ENCODE results near the gene ATP8A2.
A peak's percentile ranks its signal among the peaks of the same experiment; 100 is the strongest.

ATP8A2 gene

GRCh38 chr13:25352230-25352629 lies 19.5 kb upstream of the ATP8A2 start:
- H3K36me3 ChIP-seq (ENCODE audit: control insufficient read depth in 1 of 2, insufficient read depth in 2 of 2, low read depth in 1 of 2, low read length in 2 of 2) = no peaks in the 10 kb centered on the region
- no peak overlapping the region for H3K4me3 ChIP-seq (ENCODE audit: insufficient read depth in 1 of 2, low read depth in 1 of 2, low read length in 2 of 2)
- H3K14ac ChIP-seq (ENCODE audit: low read length in 2 of 2) = no peak overlapping the region
- H3K4me2 ChIP-seq (ENCODE audit: low read length, poor library complexity, severe bottlenecking) = no peak overlapping the region
- H4K8ac ChIP-seq (ENCODE audit: low read length) = no peak overlapping the region
- H2BK12ac ChIP-seq (ENCODE audit: low read length in 2 of 2) = no peak overlapping the region
- no peak overlapping the region for H2BK15ac ChIP-seq (ENCODE audit: low read depth, poor library complexity, severe bottlenecking)
- no peaks in the 10 kb centered on the region for H3K79me1 ChIP-seq (replicated peaks; ENCODE audit: low read length, poor library complexity, severe bottlenecking)
- no peaks in the 10 kb centered on the region for H3K9me3 ChIP-seq (ENCODE audit: control insufficient read depth, low read length)
- WGBS = 69% methylated on average over 3 of the region's 3 CpGs
- DNase-seq = peak; percentile 19
- H2BK5ac ChIP-seq (ENCODE audit: low read depth, low read length, poor library complexity, severe bottlenecking) = no peak overlapping the region
- H4K91ac ChIP-seq (ENCODE audit: low read length) = no peak overlapping the region
- no peak overlapping the region for H3K9ac ChIP-seq (ENCODE audit: low read length)
- no peak overlapping the region for H2AFZ ChIP-seq (ENCODE audit: low read depth, low read length)
- no peak overlapping the region for H3K4ac ChIP-seq (ENCODE audit: low read depth in 1 of 2, low read length in 2 of 2)
- no peak overlapping the region for H2AK5ac ChIP-seq (ENCODE audit: low read length, severe bottlenecking)
- H3K27ac ChIP-seq (ENCODE audit: low read length, poor library complexity, severe bottlenecking) = no peak overlapping the region
- no peaks in the 10 kb centered on the region for H3K4me1 ChIP-seq (ENCODE audit: control insufficient read depth, insufficient read depth, low read depth, low read length)
- H3K18ac ChIP-seq (ENCODE audit: low read depth in 1 of 2, low read length in 2 of 2) = no peak overlapping the region
- peaks cover 8 to 14% of the 10 kb centered on the region in 2 experiments for H3K27me3 ChIP-seq (ENCODE audit: control insufficient read depth in 1 of 2, insufficient read depth in 1 of 2, low read length in 2 of 2)
- H2BK120ac ChIP-seq (ENCODE audit: low read depth, low read length) = no peak overlapping the region
- H3K23ac ChIP-seq (ENCODE audit: low read length in 2 of 2) = no peak overlapping the region

- no peak overlapping the region for H4K91ac ChIP-seq (ENCODE audit: low read length)
- H3K4me1 ChIP-seq (ENCODE audit: control insufficient read depth, insufficient read depth, low read depth, low read length) = no peaks in the 10 kb centered on the region
- no peak overlapping the region for H3K4ac ChIP-seq (ENCODE audit: low read depth in 1 of 2, low read length in 2 of 2)
- H3K4me2 ChIP-seq (ENCODE audit: low read length, poor library complexity, severe bottlenecking) = no peak overlapping the region
- peaks cover 8 to 14% of the 10 kb centered on the region in 2 experiments for H3K27me3 ChIP-seq (ENCODE audit: control insufficient read depth in 1 of 2, insufficient read depth in 1 of 2, low read length in 2 of 2)
- no peak overlapping the region for H3K23ac ChIP-seq (ENCODE audit: low read length in 2 of 2)
- no peak overlapping the region for H2BK5ac ChIP-seq (ENCODE audit: low read depth, low read length, poor library complexity, severe bottlenecking)
- no peak overlapping the region for H3K4me3 ChIP-seq (ENCODE audit: insufficient read depth in 1 of 2, low read depth in 1 of 2, low read length in 2 of 2)
- H3K18ac ChIP-seq (ENCODE audit: low read depth in 1 of 2, low read length in 2 of 2) = no peak overlapping the region
- WGBS = 50% methylated on average over 4 of the region's 4 CpGs
- no peak overlapping the region for H3K9ac ChIP-seq (ENCODE audit: low read length)
- H2AFZ ChIP-seq (ENCODE audit: low read depth, low read length) = no peak overlapping the region
- DNase-seq = no peak
- H2BK15ac ChIP-seq (ENCODE audit: low read depth, poor library complexity, severe bottlenecking) = no peak overlapping the region
- no peak overlapping the region for H3K27ac ChIP-seq (ENCODE audit: low read length, poor library complexity, severe bottlenecking)
- H3K9me3 ChIP-seq (ENCODE audit: control insufficient read depth, low read length) = no peaks in the 10 kb centered on the region
- H3K36me3 ChIP-seq (ENCODE audit: control insufficient read depth in 1 of 2, insufficient read depth in 2 of 2, low read depth in 1 of 2, low read length in 2 of 2) = no peaks in the 10 kb centered on the region
- H4K8ac ChIP-seq (ENCODE audit: low read length) = no peak overlapping the region
- no peak overlapping the region for H3K14ac ChIP-seq (ENCODE audit: low read length in 2 of 2)
- H2AK5ac ChIP-seq (ENCODE audit: low read length, severe bottlenecking) = no peak overlapping the region
- H2BK120ac ChIP-seq (ENCODE audit: low read depth, low read length) = no peak overlapping the region
- H2BK12ac ChIP-seq (ENCODE audit: low read length in 2 of 2) = no peak overlapping the region
- no peaks in the 10 kb centered on the region for H3K79me1 ChIP-seq (replicated peaks; ENCODE audit: low read length, poor library complexity, severe bottlenecking)
Measured at GRCh38 chr13:25352806-25353205, 19.0 kb upstream of the ATP8A2 start.

GRCh38 chr13:25353344-25353743 lies 18.4 kb upstream of the ATP8A2 start:
- Histone ChIP-seq H2AK5ac (ENCODE audit: low read length, severe bottlenecking) (no peak overlapping the region), H3K9me3 (ENCODE audit: control insufficient read depth, low read length) (no peaks in the 10 kb centered on the region), H4K8ac (ENCODE audit: low read length) (no peak overlapping the region), H2BK15ac (ENCODE audit: low read depth, poor library complexity, severe bottlenecking) (no peak overlapping the region), H3K27me3 (ENCODE audit: control insufficient read depth in 1 of 2, insufficient read depth in 1 of 2, low read length in 2 of 2) (peaks cover 8 to 14% of the 10 kb centered on the region in 2 experiments), H2BK120ac (ENCODE audit: low read depth, low read length) (no peak overlapping the region), H3K79me1 (replicated peaks; ENCODE audit: low read length, poor library complexity, severe bottlenecking) (no peaks in the 10 kb centered on the region), H3K36me3 (ENCODE audit: control insufficient read depth in 1 of 2, insufficient read depth in 2 of 2, low read depth in 1 of 2, low read length in 2 of 2) (no peaks in the 10 kb centered on the region), H3K9ac (ENCODE audit: low read length) (no peak overlapping the region), H2BK5ac (ENCODE audit: low read depth, low read length, poor library complexity, severe bottlenecking) (no peak overlapping the region), H3K4me1 (ENCODE audit: control insufficient read depth, insufficient read depth, low read depth, low read length) (no peaks in the 10 kb centered on the region), H3K4me2 (ENCODE audit: low read length, poor library complexity, severe bottlenecking) (no peak overlapping the region), H3K18ac (ENCODE audit: low read depth in 1 of 2, low read length in 2 of 2) (no peak overlapping the region), H4K91ac (ENCODE audit: low read length) (no peak overlapping the region), H3K14ac (ENCODE audit: low read length in 2 of 2) (no peak overlapping the region), H3K27ac (ENCODE audit: low read length, poor library complexity, severe bottlenecking) (no peak overlapping the region), H2BK12ac (ENCODE audit: low read length in 2 of 2) (no peak overlapping the region), H3K4ac (ENCODE audit: low read depth in 1 of 2, low read length in 2 of 2) (no peak overlapping the region), H3K23ac (ENCODE audit: low read length in 2 of 2) (no peak overlapping the region), H2AFZ (ENCODE audit: low read depth, low read length) (no peak overlapping the region), H3K4me3 (ENCODE audit: insufficient read depth in 1 of 2, low read depth in 1 of 2, low read length in 2 of 2) (no peak overlapping the region)
- no peak for DNase-seq
- WGBS = 97% methylated on average over 4 of the region's 4 CpGs

GRCh38 chr13:25354377-25354776 lies 17.4 kb upstream of the ATP8A2 start:
- Histone ChIP-seq H3K4me1 (ENCODE audit: control insufficient read depth, insufficient read depth, low read depth, low read length) (no peaks in the 10 kb centered on the region), H3K9ac (ENCODE audit: low read length) (no peak overlapping the region), H3K4me2 (ENCODE audit: low read length, poor library complexity, severe bottlenecking) (no peak overlapping the region), H4K91ac (ENCODE audit: low read length) (no peak overlapping the region), H2AFZ (ENCODE audit: low read depth, low read length) (no peak overlapping the region), H2BK15ac (ENCODE audit: low read depth, poor library complexity, severe bottlenecking) (no peak overlapping the region), H4K8ac (ENCODE audit: low read length) (no peak overlapping the region), H3K9me3 (ENCODE audit: control insufficient read depth, low read length) (no peaks in the 10 kb centered on the region), H3K18ac (ENCODE audit: low read depth in 1 of 2, low read length in 2 of 2) (no peak overlapping the region), H3K4ac (ENCODE audit: low read depth in 1 of 2, low read length in 2 of 2) (no peak overlapping the region), H3K27me3 (ENCODE audit: control insufficient read depth in 1 of 2, insufficient read depth in 1 of 2, low read length in 2 of 2) (peaks cover 8 to 14% of the 10 kb centered on the region in 2 experiments), H3K4me3 (ENCODE audit: insufficient read depth in 1 of 2, low read depth in 1 of 2, low read length in 2 of 2) (no peak overlapping the region), H2BK120ac (ENCODE audit: low read depth, low read length) (no peak overlapping the region), H2BK12ac (ENCODE audit: low read length in 2 of 2) (no peak overlapping the region), H3K23ac (ENCODE audit: low read length in 2 of 2) (no peak overlapping the region), H2AK5ac (ENCODE audit: low read length, severe bottlenecking) (no peak overlapping the region), H3K27ac (ENCODE audit: low read length, poor library complexity, severe bottlenecking) (no peak overlapping the region), H3K36me3 (ENCODE audit: control insufficient read depth in 1 of 2, insufficient read depth in 2 of 2, low read depth in 1 of 2, low read length in 2 of 2) (no peaks in the 10 kb centered on the region), H2BK5ac (ENCODE audit: low read depth, low read length, poor library complexity, severe bottlenecking) (no peak overlapping the region), H3K79me1 (replicated peaks; ENCODE audit: low read length, poor library complexity, severe bottlenecking) (no peaks in the 10 kb centered on the region), H3K14ac (ENCODE audit: low read length in 2 of 2) (no peak overlapping the region)
- 93% methylated on average over 4 of the region's 6 CpGs for WGBS
- no peak for DNase-seq
